GM21528 (cell line): ENCODE results near the gene ABHD2.
"Not testable (repeated sequence)": the region's sequence is repeated elsewhere in the genome, so short reads cannot be mapped to it uniquely, and the experiment has no call there.

ENCODE experiments used
- ATAC-seq: cut with Tn5 transposase; IDR thresholded peaks from one replicate; pipeline ENCODE4 v1.9.1; 2021; ENCODE audit warnings: mild to moderate bottlenecking, moderate library complexity; ENCODE audit not compliant: unreplicated experiment, low FRiP score

The ABHD2 gene

GRCh38 chr15:89215627-89216026 is 127.4 kb downstream of the ABHD2 start:
- ATAC-seq, result no peak

- no peak for ATAC-seq
Observed at GRCh38 chr15:89217031-89217430, 128.8 kb downstream of the ABHD2 start.

- ATAC-seq, result no peak
Observed at GRCh38 chr15:89217686-89218376, 129.6 kb downstream of the ABHD2 start.

DNA sequence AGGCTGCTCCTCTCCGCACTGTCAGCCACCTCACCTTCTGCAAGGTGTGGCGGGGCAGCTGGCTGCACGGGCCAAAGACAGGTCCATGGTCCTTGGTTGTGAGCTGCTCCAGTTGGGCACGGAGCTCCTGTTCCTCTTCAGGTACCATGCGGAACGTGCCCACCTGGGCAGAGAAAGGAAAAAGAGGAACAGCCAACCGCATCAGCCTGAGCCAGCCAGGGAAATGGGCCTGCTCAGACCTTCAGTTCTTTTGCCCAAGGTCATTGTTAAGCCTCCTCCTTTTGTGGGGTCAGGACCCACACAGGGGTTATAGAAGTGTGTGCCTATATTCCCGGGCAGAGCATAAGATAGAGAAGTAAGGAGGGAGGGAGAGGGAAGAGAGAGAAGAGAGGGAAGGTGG is 130.3 kb downstream of the ABHD2 start:
- ATAC-seq, result no peak

- ATAC-seq, result no peak
Observed at GRCh38 chr15:89221543-89221942, 133.3 kb downstream of the ABHD2 start, which contains the start of gene RLBP1. Gene RLBP1 (minus strand): TSS chr15:89221579. CDS start chr15:89218975, 2,604 bp downstream.

DNA sequence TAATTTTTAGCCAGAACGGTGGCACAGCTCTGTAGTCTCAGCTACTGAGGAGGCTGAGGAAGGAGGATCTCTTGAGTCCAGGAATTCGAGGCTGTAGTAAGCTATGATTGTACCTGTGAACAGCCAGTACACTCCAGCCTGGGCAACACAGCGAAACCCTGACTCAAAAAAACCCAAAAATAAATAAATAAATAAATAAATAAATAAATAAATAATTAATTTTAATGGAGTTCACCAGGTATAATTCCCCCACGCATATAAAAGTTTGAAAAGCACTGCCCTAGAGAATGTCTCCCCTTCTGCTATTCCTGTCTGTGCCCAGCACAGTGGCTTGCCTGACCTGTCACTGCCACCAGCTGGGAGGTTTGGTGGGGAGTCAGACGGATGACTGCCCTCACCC is 137.3 kb downstream of the ABHD2 start:
- no peak for ATAC-seq

- ATAC-seq, result no peak
Observed at GRCh38 chr15:89226359-89227221, 138.3 kb downstream of the ABHD2 start.

GRCh38 chr15:89227425-89227824 is 139.2 kb downstream of the ABHD2 start:
- ATAC-seq, result no peak

DNA sequence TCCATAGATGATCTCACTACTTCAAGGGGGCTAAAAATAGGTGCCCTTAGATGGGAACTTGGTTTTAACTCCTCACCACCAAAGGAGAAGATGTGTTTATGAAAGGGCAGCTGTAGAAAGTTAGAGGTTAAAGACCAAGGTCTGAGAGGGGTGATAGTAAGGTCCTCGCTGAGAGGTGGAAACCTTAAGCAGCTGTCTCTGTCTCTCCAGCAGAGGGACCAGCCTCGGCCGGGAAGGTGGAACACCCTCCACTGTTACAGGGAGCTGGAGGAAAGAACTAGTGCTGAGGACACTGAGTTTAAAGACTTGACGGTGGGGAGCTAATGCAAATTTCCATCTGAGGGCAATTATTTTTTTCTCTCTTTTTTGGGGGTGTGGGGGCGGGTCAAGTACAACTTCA is 142.0 kb downstream of the ABHD2 start:
- no peak for ATAC-seq

GRCh38 chr15:89231832-89232231 is 143.6 kb downstream of the ABHD2 start:
- ATAC-seq, result no peak

DNA sequence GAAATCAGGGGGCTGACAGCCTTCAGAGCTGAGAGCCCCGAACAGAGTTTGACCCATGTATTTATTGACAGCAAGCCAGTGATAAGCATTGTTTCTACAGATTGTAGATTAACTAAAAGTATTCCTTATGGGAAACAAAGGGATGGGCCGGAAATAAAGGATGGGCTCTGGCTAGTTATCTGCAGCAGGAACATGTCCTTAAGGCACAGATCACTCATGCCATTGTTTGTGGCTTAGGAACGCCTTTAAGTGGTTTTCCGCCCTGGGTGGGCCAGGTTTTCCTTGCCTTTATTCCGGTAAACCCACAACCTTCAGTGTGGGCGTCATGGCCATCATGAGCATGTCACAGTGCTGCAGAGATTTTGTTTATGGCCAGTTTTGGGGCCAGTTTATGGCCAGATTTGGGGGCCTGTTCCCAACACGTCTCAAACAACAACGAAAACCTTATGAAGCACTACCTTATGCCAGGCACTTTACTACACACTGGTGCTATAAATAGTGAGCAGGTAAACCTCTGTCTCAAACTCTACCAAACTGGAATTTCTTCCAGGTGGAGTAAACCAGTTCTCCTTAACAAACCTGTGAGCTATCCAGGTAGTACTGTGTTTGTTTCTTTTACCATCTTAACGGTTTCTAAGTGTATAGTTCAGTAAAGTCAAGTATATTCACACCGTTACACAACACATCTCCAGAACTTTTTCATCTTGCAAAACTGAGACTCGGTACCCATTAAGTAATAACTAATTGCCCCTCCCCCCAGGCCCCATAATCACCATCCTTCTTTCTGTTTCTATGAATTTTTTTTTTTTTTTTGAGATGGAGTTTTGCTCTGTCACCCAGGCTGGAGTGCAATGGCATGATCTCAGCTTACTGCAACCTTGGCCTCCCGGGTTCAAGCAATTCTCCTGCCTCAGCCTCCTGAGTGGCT is 151.9 kb downstream of the ABHD2 start:
- ATAC-seq, result not testable (repeated sequence)

DNA sequence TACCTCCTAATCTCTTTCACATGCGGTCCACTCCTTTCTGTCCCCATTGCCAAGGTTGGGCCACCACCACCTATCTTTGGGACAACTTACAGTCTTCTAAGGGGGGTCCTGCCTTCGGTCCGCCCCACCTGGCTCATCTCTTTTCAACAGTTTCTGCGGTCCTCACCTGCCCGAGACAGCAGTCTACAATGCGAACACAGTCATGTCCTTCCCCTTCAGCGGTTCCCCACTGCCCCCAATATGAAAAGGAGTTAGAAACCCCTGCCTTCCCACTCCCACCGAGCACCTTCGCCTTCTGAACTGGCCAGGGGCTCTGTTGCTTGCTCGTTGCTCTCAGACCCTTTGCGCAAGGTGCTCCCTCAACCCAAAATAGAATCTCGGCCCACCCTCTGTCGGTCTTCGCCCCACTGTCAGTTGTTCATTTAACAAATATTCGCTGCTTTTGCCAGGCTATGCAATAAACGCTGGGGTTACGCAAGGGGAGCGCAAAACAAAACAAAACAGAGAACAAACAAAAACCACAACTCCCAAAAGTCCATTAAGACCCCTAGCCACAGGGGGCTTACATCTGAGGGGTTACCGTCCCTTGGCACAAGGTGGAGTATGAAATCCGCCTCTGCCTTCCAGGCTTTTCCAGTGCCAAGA is 154.9 kb downstream of the ABHD2 start:
- no peak for ATAC-seq

- ATAC-seq, result peak; percentile 93
Observed at GRCh38 chr15:89243691-89244573, 155.7 kb downstream of the ABHD2 start, which contains the start of gene FANCI. Gene FANCI (plus strand): TSS chr15:89243979. CDS start chr15:89247648, 3,669 bp downstream.

DNA sequence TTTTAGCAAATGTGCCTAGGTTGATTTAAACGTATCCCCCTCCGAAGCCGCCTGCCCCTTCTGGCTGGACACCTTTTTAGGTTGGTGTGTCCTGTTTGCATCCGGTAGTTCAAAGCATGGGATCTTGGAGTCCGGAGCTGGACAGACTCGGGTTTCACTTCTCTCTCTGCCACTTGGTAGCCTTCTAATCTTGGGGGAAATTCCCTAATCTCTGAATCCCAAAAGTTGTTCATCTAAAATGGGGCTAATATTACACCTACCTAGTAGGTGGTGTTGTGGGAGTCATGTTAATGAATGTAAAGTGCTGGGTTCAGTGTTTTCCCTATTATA is 156.3 kb downstream of the ABHD2 start:
- ATAC-seq, result peak; percentile 16

- ATAC-seq, result no peak
Observed at GRCh38 chr15:89247446-89247845, 159.2 kb downstream of the ABHD2 start.

DNA sequence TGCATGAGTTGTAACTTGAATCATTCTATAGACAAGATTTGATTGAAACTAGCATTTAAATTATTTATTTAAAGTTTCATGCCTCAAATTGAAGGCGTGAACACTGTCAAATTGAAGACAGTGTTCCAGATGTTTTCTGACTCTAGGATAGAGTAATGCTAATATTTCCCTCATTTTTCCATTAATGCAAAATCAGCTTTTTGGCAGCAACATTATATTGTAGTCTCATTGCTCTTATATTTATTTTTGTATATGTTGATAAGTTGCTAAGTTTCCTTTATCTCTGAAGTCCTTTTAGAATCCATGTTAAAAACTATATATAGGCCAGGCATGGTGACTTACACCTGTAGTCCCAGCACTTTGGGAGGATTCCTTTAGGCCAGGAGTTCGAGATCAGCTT is 160.3 kb downstream of the ABHD2 start:
- no peak for ATAC-seq

DNA sequence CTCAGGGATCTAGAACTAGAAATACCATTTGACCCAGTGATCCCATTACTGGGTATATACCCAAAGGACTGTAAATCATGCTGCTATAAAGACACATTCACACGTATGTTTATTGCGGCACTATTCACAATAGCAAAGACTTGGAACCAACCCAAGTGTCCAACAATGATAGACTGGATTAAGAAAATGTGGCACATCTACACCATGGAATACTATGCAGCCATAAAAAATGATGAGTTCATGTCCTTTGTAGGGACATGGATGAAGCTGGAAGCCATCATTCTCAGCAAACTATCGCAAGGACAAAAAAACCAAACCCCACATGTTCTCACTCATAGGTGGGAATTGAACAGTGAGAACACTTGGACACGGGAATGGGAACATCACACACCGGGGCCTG is 161.9 kb downstream of the ABHD2 start:
- not testable (repeated sequence) for ATAC-seq
